ENCODE data around the gene TOMM5. TPM values are rescaled to one million over a fixed set of nuclear protein-coding genes. Genes with fewer than 3 reads are reported as not detected.

Gene TOMM5
- total RNA-seq, result 59.4 TPM
- long read RNA-seq, transcript TOMM5-201 (2 exons, 751 nt), result major isoform, 41 of 42 reads
- long read RNA-seq, partial matches to known transcripts, result 0 of 42 reads
- long read RNA-seq, other reads (novel, unspliced or antisense), result 0 of 42 reads

- intact Hi-C loops (cut with DNase I), result loop anchor here (10.0 kb wide), 1 partner anchor 52 kb away; no protein-coding TSS in a partner anchor
- DNase-seq, result peak; percentile 96
- peak; percentile 99 for ATAC-seq (ENCODE audit: poor library complexity)
Observed at GRCh38 chr9:37592108-37592951, at the start of gene TOMM5. TOMM5 (minus strand) TSS chr9:37592597; CDS start chr9:37592532, 65 bp downstream.

- ATAC-seq (ENCODE audit: poor library complexity) (no peak), DNase-seq (no peak)
- intact Hi-C loops (cut with DNase I), result loop anchor here (10.0 kb wide), 1 partner anchor 47 kb away; the partner anchor contains the start of gene TOMM5
Observed at GRCh38 chr9:37641331-37641730, 48.9 kb upstream of the TOMM5 start.

GRCh38 chr9:37640246-37640645 is 47.8 kb upstream of the TOMM5 start:
- intact Hi-C loops (cut with DNase I), result loop anchor here (10.0 kb wide), 1 partner anchor 45 kb away; the partner anchor contains the start of gene TOMM5
- no peak for DNase-seq
- ATAC-seq (ENCODE audit: poor library complexity), result no peak

- ATAC-seq (ENCODE audit: poor library complexity), result no peak
- intact Hi-C loops (cut with DNase I), result loop anchor here (10.0 kb wide), 1 partner anchor 45 kb away; the partner anchor contains the start of gene TOMM5
- DNase-seq, result no peak
Observed at GRCh38 chr9:37639841-37640240, 47.4 kb upstream of the TOMM5 start.

- ATAC-seq (ENCODE audit: poor library complexity) (no peak), DNase-seq (no peak)
- intact Hi-C loops (cut with DNase I), result no loop called here
Observed at GRCh38 chr9:37639109-37639762, 46.8 kb upstream of the TOMM5 start.

GRCh38 chr9:37636511-37637448 is 44.4 kb upstream of the TOMM5 start:
- ATAC-seq (ENCODE audit: poor library complexity) (no peak), DNase-seq (no peak)
- intact Hi-C loops (cut with DNase I), result no loop called here

GRCh38 chr9:37635808-37636207 is 43.4 kb upstream of the TOMM5 start:
- DNase-seq (no peak), ATAC-seq (ENCODE audit: poor library complexity) (no peak)
- intact Hi-C loops (cut with DNase I), result no loop called here

- DNase-seq (no peak), ATAC-seq (ENCODE audit: poor library complexity) (no peak)
- intact Hi-C loops (cut with DNase I), result no loop called here
Observed at GRCh38 chr9:37632479-37632878, 40.1 kb upstream of the TOMM5 start.

- DNase-seq, result no peak
- intact Hi-C loops (cut with DNase I), result no loop called here
- no peak for ATAC-seq (ENCODE audit: poor library complexity)
Observed at GRCh38 chr9:37626708-37627292, 34.4 kb upstream of the TOMM5 start.

- ATAC-seq (ENCODE audit: poor library complexity), result no peak
- no peak for DNase-seq
- intact Hi-C loops (cut with DNase I), result no loop called here
Observed at GRCh38 chr9:37625758-37626147, 33.4 kb upstream of the TOMM5 start.

GRCh38 chr9:37625036-37625757 is 32.8 kb upstream of the TOMM5 start:
- DNase-seq, result no peak
- ATAC-seq (ENCODE audit: poor library complexity), result no peak
- intact Hi-C loops (cut with DNase I), result no loop called here

GRCh38 chr9:37624073-37624472 is 31.7 kb upstream of the TOMM5 start:
- DNase-seq, result no peak
- intact Hi-C loops (cut with DNase I), result no loop called here
- ATAC-seq (ENCODE audit: poor library complexity), result no peak

- intact Hi-C loops (cut with DNase I), result no loop called here
- no peak for DNase-seq
- no peak for ATAC-seq (ENCODE audit: poor library complexity)
Observed at GRCh38 chr9:37623267-37623666, 30.9 kb upstream of the TOMM5 start.

- ATAC-seq (ENCODE audit: poor library complexity) (no peak), DNase-seq (no peak)
- intact Hi-C loops (cut with DNase I), result no loop called here
Observed at GRCh38 chr9:37622462-37622861, 30.1 kb upstream of the TOMM5 start.

GRCh38 chr9:37621273-37622121 is 29.1 kb upstream of the TOMM5 start:
- intact Hi-C loops (cut with DNase I), result no loop called here
- ATAC-seq (ENCODE audit: poor library complexity) (no peak), DNase-seq (no peak)

- DNase-seq, result no peak
- no peak for ATAC-seq (ENCODE audit: poor library complexity)
- intact Hi-C loops (cut with DNase I), result no loop called here
Observed at GRCh38 chr9:37620396-37620795, 28.0 kb upstream of the TOMM5 start.

- ATAC-seq (ENCODE audit: poor library complexity) (no peak), DNase-seq (no peak)
- intact Hi-C loops (cut with DNase I), result no loop called here
Observed at GRCh38 chr9:37619806-37620205, 27.4 kb upstream of the TOMM5 start.

All from Right ventricle myocardium superior (tissue), 1 donor.